Right ventricle myocardium inferior (tissue), 1 donor: ENCODE results near the gene ABHD8. TPM values are rescaled to one million over a fixed set of nuclear protein-coding genes. Genes with fewer than 3 reads are reported as not detected.
A peak's percentile ranks its signal among the peaks of the same experiment; 100 is the strongest.
"Not testable (repeated sequence)": the region's sequence is repeated elsewhere in the genome, so short reads cannot be mapped to it uniquely, and the experiment has no call there.

ENCODE experiments used
- ATAC-seq: fragments of 200-7000 bp; cut with Tn5 transposase; one replicate; pipeline ENCODE4 v1.9.1; 2020; ENCODE audit warnings: mild to moderate bottlenecking, moderate library complexity
- DNase-seq: peaks from one replicate; pipeline ENCODE4 v3.0.0; 2021; ENCODE audit errors: missing footprints
- intact Hi-C: fragments of 100-400 bp; cut with DNase I; formaldehyde crosslinking; loops from one replicate; pipeline ENCODE4 v1.11.0; 2022
- total RNA-seq: library from RNA; stranded (reverse); fragmentation: NEBNext Ultra II Directional; extraction: Animal tissue kit (Norgen Biotek cat#: 25700); gene quantifications from one replicate; pipeline ENCODE4 v1.2.1, GENCODE V29; 2021
- donor health status: DM: no; HTN: yes; CAD: no; lungs with severe emphysema.

Gene ABHD8
- total RNA-seq, 1 donor from 2014 or later: 13.8 TPM

GRCh38 chr19:17307876-17308377 is 4.7 kb upstream of the ABHD8 start:
- intact Hi-C loops: no loop called here
- no peak for ATAC-seq
- no peak for DNase-seq

GRCh38 chr19:17306285-17306714 is 3.1 kb upstream of the ABHD8 start:
- no peak for DNase-seq
- intact Hi-C loops: no loop called here
- no peak for ATAC-seq

GRCh38 chr19:17305517-17306284 is 2.5 kb upstream of the ABHD8 start, which contains the start of gene MRPL34:
Gene MRPL34, plus strand, starts transcription at chr19:17305872. Its CDS starts 21 bp downstream, at chr19:17305893.
- intact Hi-C loops: loop anchor here (1.0 to 2.0 kb wide), 2 partner anchors 31 to 38 kb away; partner anchors contain the start of genes BABAM1 and GTPBP3
- ATAC-seq (peak; percentile 68), DNase-seq (peak; percentile 96)

- intact Hi-C loops: loop anchor here (1.0 to 2.0 kb wide), 2 partner anchors 32 to 38 kb away; partner anchors contain the start of genes BABAM1 and GTPBP3
- ATAC-seq: no peak
- DNase-seq: no peak
Observed at GRCh38 chr19:17305216-17305516, 1.9 kb upstream of the ABHD8 start.

GRCh38 chr19:17304386-17305215 is 1.4 kb upstream of the ABHD8 start:
- intact Hi-C loops: loop anchor here (1.0 to 2.0 kb wide), 2 partner anchors 32 to 37 kb away; partner anchors contain the start of genes BABAM1 and GTPBP3
- no peak for DNase-seq
- no peak for ATAC-seq

GRCh38 chr19:17303940-17304267 is 679 bp upstream of the ABHD8 start:
- intact Hi-C loops: loop anchor here (2.0 kb wide), 1 partner anchor 33 kb away; the partner anchor contains the start of gene GTPBP3
- DNase-seq (no peak), ATAC-seq (no peak)

- intact Hi-C loops: no loop called here
- ATAC-seq (no peak), DNase-seq (no peak)
Observed at GRCh38 chr19:17302391-17303166, 646 bp downstream of the ABHD8 start.

GRCh38 chr19:17300992-17301619 is 2.1 kb downstream of the ABHD8 start:
- DNase-seq (no peak), ATAC-seq (no peak)
- intact Hi-C loops: no loop called here

GRCh38 chr19:17296976-17297375 is 6.2 kb downstream of the ABHD8 start:
- intact Hi-C loops: no loop called here
- no peak for ATAC-seq

GRCh38 chr19:17296273-17296672 is 7.0 kb downstream of the ABHD8 start:
- intact Hi-C loops: no loop called here
- DNase-seq (no peak), ATAC-seq (no peak)

More at GRCh38 chr19:17296976-17297375, 6.2 kb downstream of the ABHD8 start:
- DNase-seq: no peak

- intact Hi-C loops, ATAC-seq, DNase-seq: not testable (repeated sequence)
Observed at GRCh38 chr19:17295551-17295950, 7.7 kb downstream of the ABHD8 start.

- ATAC-seq: no peak
- intact Hi-C loops: loop anchor here (5.0 kb wide), 1 partner anchor 98 kb away; the partner anchor contains the start of gene CCDC194
- no peak for DNase-seq
Observed at GRCh38 chr19:17294051-17294891, 9.0 kb downstream of the ABHD8 start.

- no peak for ATAC-seq
- intact Hi-C loops: loop anchor here (5.0 kb wide), 1 partner anchor 99 kb away; the partner anchor contains the start of gene CCDC194
Observed at GRCh38 chr19:17293605-17294004, 9.6 kb downstream of the ABHD8 start.

GRCh38 chr19:17292301-17293074 is 10.7 kb downstream of the ABHD8 start:
- DNase-seq (peak; percentile 90), ATAC-seq (peak; percentile 93)
- intact Hi-C loops: loop anchor here (5.0 kb wide), 1 partner anchor 100 kb away; the partner anchor contains the start of gene CCDC194

More at GRCh38 chr19:17293605-17294004, 9.6 kb downstream of the ABHD8 start:
- DNase-seq: no peak

- DNase-seq (peak; percentile 91), ATAC-seq (no peak)
- intact Hi-C loops: loop anchor here (10.0 kb wide), 1 partner anchor 515 kb away; no protein-coding TSS in a partner anchor
Observed at GRCh38 chr19:17289489-17289888, 13.7 kb downstream of the ABHD8 start.

- ATAC-seq (no peak), DNase-seq (no peak)
- intact Hi-C loops: loop anchor here (10.0 kb wide), 1 partner anchor 512 kb away; no protein-coding TSS in a partner anchor
Observed at GRCh38 chr19:17286752-17287151, 16.5 kb downstream of the ABHD8 start.
